Ishikawa (cell line): ENCODE data around the gene PROZ.

ENCODE experiments used
- CEBPB ChIP-seq: IDR thresholded peaks from 2 replicates; pipeline ENCODE4 v1.6.1; 2012
- CREB1 ChIP-seq: IDR thresholded peaks from 2 replicates; pipeline ENCODE4 v1.6.1; 2012; ENCODE audit warnings: low read depth
- EGR1 ChIP-seq: IDR thresholded peaks from 2 replicates; pipeline ENCODE4 v1.6.1; 2012
- EP300 ChIP-seq: IDR thresholded peaks from 2 replicates; pipeline ENCODE4 v1.6.1; 2012; ENCODE audit warnings: borderline replicate concordance
- FOXM1 ChIP-seq: IDR thresholded peaks from 2 replicates; pipeline ENCODE4 v1.6.1; 2012; ENCODE audit warnings: low read depth, borderline replicate concordance
- NFIC ChIP-seq: IDR thresholded peaks from 2 replicates; pipeline ENCODE4 v1.6.1; 2012
- RAD21 ChIP-seq: IDR thresholded peaks from 2 replicates; pipeline ENCODE4 v1.6.1; 2012; ENCODE audit warnings: low read depth
- TAF1 ChIP-seq: IDR thresholded peaks from 2 replicates; pipeline ENCODE4 v1.6.1; 2012; ENCODE audit warnings: low read depth, mild to moderate bottlenecking
- TCF12 ChIP-seq: IDR thresholded peaks from 2 replicates; pipeline ENCODE4 v1.6.1; 2012; ENCODE audit warnings: low read depth
- TEAD4 ChIP-seq: IDR thresholded peaks from 2 replicates; pipeline ENCODE4 v1.6.1; 2012
- YY1 ChIP-seq: IDR thresholded peaks from 2 replicates; pipeline ENCODE4 v1.6.1; 2012; ENCODE audit warnings: low read depth
- ZBTB7A ChIP-seq: IDR thresholded peaks from 2 replicates; pipeline ENCODE4 v1.6.1; 2012; ENCODE audit warnings: low read depth
- TF ChIP-seq, protein P1 (sequence below): IDR thresholded peaks from 2 replicates; pipeline ENCODE4 v1.6.1; 2012
- TF ChIP-seq, protein P2 (sequence below): IDR thresholded peaks from 2 replicates; pipeline ENCODE4 v1.6.1; 2012; ENCODE audit warnings: low read depth, mild to moderate bottlenecking
- TF ChIP-seq, protein P3 (sequence below): IDR thresholded peaks from 2 replicates; pipeline ENCODE4 v1.6.1; 2012

Gene PROZ

DNA sequence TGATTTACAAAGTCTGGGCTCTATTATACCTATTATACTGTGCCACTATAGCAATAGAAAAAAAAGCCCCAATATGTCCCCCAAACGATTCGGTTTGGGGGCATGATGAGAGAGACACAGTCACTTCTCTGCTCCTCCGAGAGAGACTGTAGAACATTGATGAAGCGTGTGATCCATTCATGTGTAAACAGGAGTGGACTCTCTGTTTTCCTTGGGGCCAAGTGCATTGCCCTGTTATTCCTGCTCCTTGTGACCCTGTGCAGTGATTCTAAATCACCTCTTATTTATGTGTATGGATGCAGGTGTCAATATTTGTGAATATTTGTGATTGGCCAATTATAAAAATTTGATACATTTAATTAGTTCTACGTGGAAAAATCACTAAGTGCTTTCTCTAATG is 18.9 kb upstream of the PROZ start:
- TF ChIP-seq, protein P1, sequence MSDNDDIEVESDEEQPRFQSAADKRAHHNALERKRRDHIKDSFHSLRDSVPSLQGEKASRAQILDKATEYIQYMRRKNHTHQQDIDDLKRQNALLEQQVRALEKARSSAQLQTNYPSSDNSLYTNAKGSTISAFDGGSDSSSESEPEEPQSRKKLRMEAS = no peak
- no peak for TF ChIP-seq CEBPB
- no peak for TF ChIP-seq YY1
- TF ChIP-seq TEAD4 = no peak
- no peak for TF ChIP-seq ZBTB7A
- TF ChIP-seq TCF12 = no peak
- no peak for TF ChIP-seq CREB1
- no peak for TF ChIP-seq RAD21
- TF ChIP-seq, protein P2, sequence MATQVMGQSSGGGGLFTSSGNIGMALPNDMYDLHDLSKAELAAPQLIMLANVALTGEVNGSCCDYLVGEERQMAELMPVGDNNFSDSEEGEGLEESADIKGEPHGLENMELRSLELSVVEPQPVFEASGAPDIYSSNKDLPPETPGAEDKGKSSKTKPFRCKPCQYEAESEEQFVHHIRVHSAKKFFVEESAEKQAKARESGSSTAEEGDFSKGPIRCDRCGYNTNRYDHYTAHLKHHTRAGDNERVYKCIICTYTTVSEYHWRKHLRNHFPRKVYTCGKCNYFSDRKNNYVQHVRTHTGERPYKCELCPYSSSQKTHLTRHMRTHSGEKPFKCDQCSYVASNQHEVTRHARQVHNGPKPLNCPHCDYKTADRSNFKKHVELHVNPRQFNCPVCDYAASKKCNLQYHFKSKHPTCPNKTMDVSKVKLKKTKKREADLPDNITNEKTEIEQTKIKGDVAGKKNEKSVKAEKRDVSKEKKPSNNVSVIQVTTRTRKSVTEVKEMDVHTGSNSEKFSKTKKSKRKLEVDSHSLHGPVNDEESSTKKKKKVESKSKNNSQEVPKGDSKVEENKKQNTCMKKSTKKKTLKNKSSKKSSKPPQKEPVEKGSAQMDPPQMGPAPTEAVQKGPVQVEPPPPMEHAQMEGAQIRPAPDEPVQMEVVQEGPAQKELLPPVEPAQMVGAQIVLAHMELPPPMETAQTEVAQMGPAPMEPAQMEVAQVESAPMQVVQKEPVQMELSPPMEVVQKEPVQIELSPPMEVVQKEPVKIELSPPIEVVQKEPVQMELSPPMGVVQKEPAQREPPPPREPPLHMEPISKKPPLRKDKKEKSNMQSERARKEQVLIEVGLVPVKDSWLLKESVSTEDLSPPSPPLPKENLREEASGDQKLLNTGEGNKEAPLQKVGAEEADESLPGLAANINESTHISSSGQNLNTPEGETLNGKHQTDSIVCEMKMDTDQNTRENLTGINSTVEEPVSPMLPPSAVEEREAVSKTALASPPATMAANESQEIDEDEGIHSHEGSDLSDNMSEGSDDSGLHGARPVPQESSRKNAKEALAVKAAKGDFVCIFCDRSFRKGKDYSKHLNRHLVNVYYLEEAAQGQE = no peak

DNA sequence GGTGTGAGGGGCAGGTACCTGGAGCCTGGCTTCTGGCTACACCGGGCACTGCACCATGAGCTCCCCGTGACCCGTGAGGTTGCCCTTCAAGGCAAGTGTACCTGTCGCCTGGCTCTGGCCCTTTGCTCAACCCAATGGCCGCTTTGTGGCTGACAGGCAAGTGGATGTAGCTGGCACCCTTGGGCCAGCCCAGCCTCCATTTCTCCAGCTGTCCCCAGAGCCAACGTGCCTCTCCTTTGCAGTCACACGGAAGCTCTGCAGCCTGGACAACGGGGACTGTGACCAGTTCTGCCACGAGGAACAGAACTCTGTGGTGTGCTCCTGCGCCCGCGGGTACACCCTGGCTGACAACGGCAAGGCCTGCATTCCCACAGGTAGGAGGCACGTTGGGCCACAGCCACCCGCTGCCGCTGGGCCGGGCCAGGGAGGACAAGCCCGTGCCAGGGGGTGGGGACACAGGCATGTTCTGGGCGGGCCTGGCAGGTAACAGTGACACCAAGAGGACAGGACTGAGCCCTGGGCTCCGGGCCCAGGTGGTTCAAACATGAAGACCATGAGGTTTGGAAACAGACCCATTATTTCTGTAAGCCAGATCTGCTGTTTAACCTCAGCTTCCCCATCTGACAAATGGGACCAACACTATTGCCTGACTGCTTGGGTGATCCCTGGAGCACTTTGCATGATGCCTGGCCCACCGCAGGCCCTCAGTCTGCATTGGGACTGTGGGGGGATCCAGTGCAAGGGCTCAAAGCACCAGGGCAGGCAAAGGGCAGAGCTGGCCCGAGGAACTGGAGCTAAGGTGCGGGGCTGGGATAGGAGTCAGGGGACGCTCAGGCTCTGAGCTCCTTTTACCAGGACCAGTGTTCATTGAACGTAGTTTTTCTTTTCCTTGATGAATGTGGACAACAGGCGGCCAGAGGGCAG is 17.5 kb upstream of the PROZ start:
- TF ChIP-seq TCF12 (no peak), FOXM1 (no peak), TEAD4 (no peak), RAD21 (no peak), CREB1 (no peak), EGR1 (no peak), YY1 (no peak), TAF1 (no peak), NFIC (no peak), ZBTB7A (no peak), EP300 (no peak), CEBPB (no peak)
- TF ChIP-seq, protein P3, sequence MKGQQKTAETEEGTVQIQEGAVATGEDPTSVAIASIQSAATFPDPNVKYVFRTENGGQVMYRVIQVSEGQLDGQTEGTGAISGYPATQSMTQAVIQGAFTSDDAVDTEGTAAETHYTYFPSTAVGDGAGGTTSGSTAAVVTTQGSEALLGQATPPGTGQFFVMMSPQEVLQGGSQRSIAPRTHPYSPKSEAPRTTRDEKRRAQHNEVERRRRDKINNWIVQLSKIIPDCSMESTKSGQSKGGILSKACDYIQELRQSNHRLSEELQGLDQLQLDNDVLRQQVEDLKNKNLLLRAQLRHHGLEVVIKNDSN = no peak
- TF ChIP-seq, protein P2 = no peak
- TF ChIP-seq, protein P1 = no peak

DNA sequence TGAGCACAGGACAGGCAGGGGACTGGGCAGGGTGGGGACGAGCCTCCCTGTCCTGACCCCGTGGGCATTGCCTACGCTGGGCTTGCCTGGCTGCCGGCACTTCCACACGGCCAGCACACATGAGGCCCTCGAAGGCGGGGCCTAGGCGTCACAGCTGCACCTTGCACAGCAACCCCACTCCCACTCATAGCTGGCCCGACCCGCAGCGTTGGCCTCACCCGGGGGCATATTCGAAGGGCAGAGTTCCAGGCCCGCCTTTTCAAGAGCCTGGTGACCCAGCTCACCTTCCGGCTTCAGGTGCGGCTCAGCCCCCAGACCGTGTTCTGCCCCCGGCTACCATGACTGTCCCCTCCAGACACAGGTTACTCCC is 16.9 kb upstream of the PROZ start:
- TF ChIP-seq ZBTB7A = no peak
- TF ChIP-seq TCF12 = no peak
- TF ChIP-seq, protein P3 = no peak
- TF ChIP-seq RAD21 = no peak
- no peak for TF ChIP-seq CEBPB
- TF ChIP-seq, protein P1 = no peak
- no peak for TF ChIP-seq FOXM1
- TF ChIP-seq EP300 = no peak
- TF ChIP-seq, protein P2 = no peak

DNA sequence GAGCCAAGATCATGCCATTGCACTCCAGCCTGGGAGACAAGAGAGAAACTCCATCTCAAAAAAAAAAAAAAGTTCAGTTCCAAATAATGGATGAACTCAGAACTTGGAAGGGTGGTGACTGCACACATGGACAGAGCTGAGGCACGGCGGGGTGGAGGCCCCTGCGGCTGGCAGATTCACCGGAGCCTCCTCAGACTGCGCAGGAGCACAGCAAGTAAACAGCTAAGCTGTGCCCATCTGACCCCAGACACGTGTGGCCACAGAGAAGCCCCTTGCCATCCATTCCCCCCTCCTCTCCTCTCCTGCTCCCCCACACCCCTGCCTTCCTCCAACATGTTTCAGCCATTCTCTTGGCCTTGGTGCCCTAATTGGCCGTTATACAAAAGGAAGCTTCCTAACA is 15.6 kb upstream of the PROZ start:
- TF ChIP-seq EP300 = no peak
- no peak for TF ChIP-seq CEBPB
- TF ChIP-seq, protein P3 = no peak
- no peak for TF ChIP-seq YY1
- no peak for TF ChIP-seq NFIC
- TF ChIP-seq EGR1 = no peak
